Stomach (tissue), 4 donors: ENCODE data around the gene PHF23.

Experiments used
- CTCF ChIP-seq, 7 experiments: fragments of 450-650 bp in 4 of 7; fragments of 200-600 bp in 3 of 7; sonication (generic) in 3 of 7; IDR thresholded peaks; one replicate each; pipeline ENCODE4 v1.5.1; 2016 to 2019; ENCODE audit warnings: antibody characterized with exemption in 7 of 7, control low read depth in 2 of 7, mild to moderate bottlenecking in 1 of 7
- POLR2A ChIP-seq, 4 donors: fragments of 450-650 bp; IDR thresholded peaks; one replicate each; pipeline ENCODE4 v1.6.1; 2016; ENCODE audit warnings: antibody characterized with exemption in 4 of 4, control low read depth in 2 of 4, mild to moderate bottlenecking in 1 of 4, moderate library complexity in 1 of 4
- POLR2AphosphoS5 ChIP-seq, 3 donors: sonication (generic); formaldehyde crosslinking; IDR thresholded peaks; one replicate each; pipeline ENCODE4 v1.6.1; 2016; ENCODE audit warnings: antibody characterized with exemption in 3 of 3

DNA sequence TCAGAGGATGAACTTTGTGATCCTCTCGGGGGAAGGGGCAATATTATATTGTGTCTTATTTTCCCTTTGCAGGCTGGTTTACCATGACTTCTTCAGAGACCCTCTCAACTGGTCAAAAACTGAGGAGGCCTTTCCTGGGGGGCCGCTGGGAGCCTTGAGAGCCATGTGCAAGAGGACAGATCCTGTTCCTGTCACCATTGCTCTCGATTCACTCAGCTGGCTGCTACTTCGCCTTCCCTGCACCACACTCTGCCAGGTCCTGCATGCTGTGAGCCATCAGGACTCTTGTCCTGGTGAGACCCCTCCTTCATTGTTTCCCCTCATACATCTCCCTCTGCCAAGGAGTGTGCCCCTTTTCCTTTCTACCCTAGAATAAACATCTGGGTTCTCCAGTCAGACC, 15.3 kb upstream of the PHF23 start:
- TF ChIP-seq CTCF (IDR thresholded peaks at IDR 0.05) (no peak), POLR2A (IDR thresholded peaks at IDR 0.05) (no peak), POLR2AphosphoS5 (IDR thresholded peaks at IDR 0.05) (no peak)
